Tibial artery (tissue), 4 donors: ENCODE results near the gene PEX14.
"Not testable (repeated sequence)": the region's sequence is repeated elsewhere in the genome, so short reads cannot be mapped to it uniquely, and the experiment has no call there.

Experiments
- DNase-seq, 2 donors: peaks; one replicate each; pipeline ENCODE4 v3.0.0-alpha.2; 2019
- H3K27ac ChIP-seq, 2 donors: fragments of 200-600 bp; sonication (generic) in 1 of 2; 1 replicate in 1 of 2; 2 replicates in 1 of 2; pipeline ENCODE4 v1.5.1; 2018 to 2019; ENCODE audit warnings: mild to moderate bottlenecking in 1 of 2
- H3K27me3 ChIP-seq, 2 donors: fragments of 200-600 bp; sonication (generic) in 1 of 2; one replicate each; pipeline versions ENCODE4 v1.5.1 to v1.6.0; 2016 to 2019
- H3K36me3 ChIP-seq, 3 donors: fragments of 200-600 bp; sonication (generic) in 2 of 3; one replicate each; pipeline ENCODE4 v1.5.1; 2016 to 2019; ENCODE audit warnings: mild to moderate bottlenecking in 2 of 3
- H3K4me1 ChIP-seq, 4 donors: fragments of 200-600 bp; sonication (generic) in 2 of 4; 1 replicate in 3 of 4; 2 replicates in 1 of 4; pipeline ENCODE4 v1.5.1; 2016 to 2019
- H3K4me3 ChIP-seq, 2 donors: fragments of 200-600 bp; sonication (generic) in 1 of 2; 1 replicate in 1 of 2; 2 replicates in 1 of 2; pipeline ENCODE4 v1.5.1; 2018 to 2019; ENCODE audit warnings: mild to moderate bottlenecking in 2 of 2
- H3K9me3 ChIP-seq, 3 donors: fragments of 200-600 bp; sonication (generic) in 1 of 3; one replicate each; pipeline ENCODE4 v1.5.1; 2016 to 2019
- intact Hi-C: fragments of 100-400 bp; cut with DNase I; formaldehyde crosslinking; loops from one replicate; pipeline ENCODE4 v1.15.0; 2023; ENCODE audit warnings: low total_unique reads
- TF ChIP-seq, protein P1 (sequence below), 2 experiments: fragments of 200-600 bp in 1 of 2; fragments of 450-650 bp in 1 of 2; IDR thresholded peaks; one replicate each; pipeline ENCODE4 v1.5.1; 2017 to 2019; ENCODE audit warnings: antibody characterized with exemption in 2 of 2, mild to moderate bottlenecking in 1 of 2, moderate library complexity in 1 of 2

PEX14 gene, protein sequence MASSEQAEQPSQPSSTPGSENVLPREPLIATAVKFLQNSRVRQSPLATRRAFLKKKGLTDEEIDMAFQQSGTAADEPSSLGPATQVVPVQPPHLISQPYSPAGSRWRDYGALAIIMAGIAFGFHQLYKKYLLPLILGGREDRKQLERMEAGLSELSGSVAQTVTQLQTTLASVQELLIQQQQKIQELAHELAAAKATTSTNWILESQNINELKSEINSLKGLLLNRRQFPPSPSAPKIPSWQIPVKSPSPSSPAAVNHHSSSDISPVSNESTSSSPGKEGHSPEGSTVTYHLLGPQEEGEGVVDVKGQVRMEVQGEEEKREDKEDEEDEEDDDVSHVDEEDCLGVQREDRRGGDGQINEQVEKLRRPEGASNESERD

DNA sequence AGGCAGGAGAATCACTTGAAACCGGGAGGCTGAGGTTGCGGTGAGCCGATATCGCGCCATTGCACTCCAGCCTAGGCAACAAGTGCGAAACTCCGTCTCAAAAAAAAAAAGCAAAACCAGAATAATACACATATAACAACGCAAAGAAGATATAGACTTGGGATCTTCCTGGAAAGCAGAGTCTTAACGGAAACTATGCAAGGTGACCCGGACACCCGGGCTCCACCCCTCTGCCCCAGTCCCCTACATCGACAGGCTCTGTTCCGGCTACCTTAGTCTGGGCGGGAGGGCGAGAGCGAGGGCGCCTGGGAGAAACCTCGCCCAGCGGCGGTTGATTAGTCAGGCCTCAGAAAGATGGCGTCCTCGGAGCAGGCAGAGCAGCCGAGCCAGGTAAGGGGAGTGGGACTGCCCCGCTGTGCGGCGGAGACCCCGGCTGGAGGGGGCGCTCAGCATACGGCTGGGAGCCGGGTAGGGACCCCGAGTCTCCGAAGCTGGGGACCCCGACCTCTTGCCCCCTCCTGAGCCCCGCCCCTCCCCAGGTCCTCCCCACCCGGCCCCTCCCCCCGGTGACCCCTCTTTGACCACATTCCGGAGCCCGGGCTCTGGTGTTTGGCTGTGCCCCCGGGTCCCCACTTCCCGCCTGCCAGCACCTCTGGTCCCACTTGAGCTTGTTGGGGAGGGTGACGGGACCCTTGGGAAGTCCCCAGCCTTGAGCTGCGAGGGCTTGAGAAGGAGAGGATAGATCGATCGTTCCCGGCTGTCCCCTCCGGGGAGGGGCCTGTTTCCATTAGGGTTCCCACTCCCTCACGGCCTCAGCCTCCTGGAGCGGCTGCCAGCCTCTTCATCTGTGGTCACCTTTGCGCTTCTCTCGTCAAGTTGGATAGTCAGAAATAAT, at the start of gene PEX14:
Gene PEX14, plus strand, starts transcription at position 338 of the 895 bp plus-strand sequence. Its CDS starts 17 bp downstream, at position 355.
- Histone ChIP-seq H3K9me3 (no peaks in the 10 kb centered on the region), H3K27ac (peak within 1 kb of the TSS; percentile 84 to 89), H3K4me3 (peak within 1 kb of the TSS; percentile 88 to 98), H3K27me3 (no peaks in the 10 kb centered on the region), H3K36me3 (peaks cover 0 to under 1% (median 0%) of the 10 kb centered on the region in 3 donors), H3K4me1 (peaks cover 0 to 37% (median 25%) of the 10 kb centered on the region in 4 donors)
- TF ChIP-seq, protein P1, sequence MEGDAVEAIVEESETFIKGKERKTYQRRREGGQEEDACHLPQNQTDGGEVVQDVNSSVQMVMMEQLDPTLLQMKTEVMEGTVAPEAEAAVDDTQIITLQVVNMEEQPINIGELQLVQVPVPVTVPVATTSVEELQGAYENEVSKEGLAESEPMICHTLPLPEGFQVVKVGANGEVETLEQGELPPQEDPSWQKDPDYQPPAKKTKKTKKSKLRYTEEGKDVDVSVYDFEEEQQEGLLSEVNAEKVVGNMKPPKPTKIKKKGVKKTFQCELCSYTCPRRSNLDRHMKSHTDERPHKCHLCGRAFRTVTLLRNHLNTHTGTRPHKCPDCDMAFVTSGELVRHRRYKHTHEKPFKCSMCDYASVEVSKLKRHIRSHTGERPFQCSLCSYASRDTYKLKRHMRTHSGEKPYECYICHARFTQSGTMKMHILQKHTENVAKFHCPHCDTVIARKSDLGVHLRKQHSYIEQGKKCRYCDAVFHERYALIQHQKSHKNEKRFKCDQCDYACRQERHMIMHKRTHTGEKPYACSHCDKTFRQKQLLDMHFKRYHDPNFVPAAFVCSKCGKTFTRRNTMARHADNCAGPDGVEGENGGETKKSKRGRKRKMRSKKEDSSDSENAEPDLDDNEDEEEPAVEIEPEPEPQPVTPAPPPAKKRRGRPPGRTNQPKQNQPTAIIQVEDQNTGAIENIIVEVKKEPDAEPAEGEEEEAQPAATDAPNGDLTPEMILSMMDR (IDR thresholded peaks at IDR 0.05), result no peak
- intact Hi-C loops, result no loop called here
- peak; percentile 84 to 89 for DNase-seq

DNA sequence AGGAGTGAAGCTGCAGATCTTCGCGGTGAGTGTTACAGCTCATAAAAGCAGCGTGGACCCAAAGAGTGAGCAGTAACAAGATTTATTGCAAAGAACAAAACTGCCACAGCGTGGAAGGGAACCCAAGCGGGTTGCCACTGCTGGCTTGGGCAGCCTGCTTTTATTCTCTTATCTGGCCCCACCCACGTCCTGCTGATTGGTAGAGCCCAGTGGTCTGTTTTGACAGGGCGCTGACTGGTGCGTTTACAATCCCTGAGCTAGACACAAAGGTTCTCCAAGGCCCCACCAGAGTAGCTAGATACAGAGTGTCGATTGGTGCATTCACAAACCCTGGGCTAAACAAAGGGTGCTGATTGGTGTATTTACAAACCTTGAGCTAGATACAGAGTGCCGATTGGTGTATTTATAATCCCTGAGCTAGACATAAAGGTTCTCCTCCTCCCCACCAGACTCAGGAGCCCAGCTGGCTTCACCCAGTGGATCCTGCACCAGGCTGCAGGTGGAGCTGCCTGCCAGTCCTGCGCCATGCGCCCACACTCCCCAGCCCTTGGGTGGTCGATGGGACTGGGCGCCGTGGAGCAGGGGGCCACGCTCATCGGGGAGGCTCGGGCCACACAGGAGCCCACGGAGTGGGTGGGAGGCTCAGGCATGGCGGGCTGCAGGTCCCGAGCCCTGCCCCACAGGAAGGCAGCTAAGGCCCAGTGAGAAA, 48.8 kb upstream of the PEX14 start:
- intact Hi-C loops, H3K27ac ChIP-seq: not testable (repeated sequence)

DNA sequence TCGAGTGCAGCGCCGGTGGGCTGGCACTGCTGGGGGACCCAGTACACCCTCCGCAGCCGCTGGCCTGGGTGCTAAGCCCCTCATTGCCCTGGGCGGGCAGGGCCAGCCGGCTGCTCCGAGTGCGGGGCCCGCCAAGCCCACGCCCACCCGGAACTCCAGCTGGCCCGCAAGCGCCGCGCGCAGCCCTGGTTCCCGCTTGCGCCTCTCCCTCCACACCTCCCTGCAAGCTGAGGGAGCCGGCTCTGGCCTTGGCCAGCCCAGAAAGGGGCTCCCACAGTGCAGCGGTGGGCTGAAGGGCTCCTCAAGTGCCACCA, 48.3 kb upstream of the PEX14 start:
- H3K27ac ChIP-seq, intact Hi-C loops, H3K9me3 ChIP-seq, DNase-seq, H3K27me3 ChIP-seq, H3K36me3 ChIP-seq, H3K4me3 ChIP-seq: not testable (repeated sequence)
- H3K4me1 ChIP-seq, result peaks cover 4 to 17% (median 8%) of the 10 kb centered on the region in 4 donors

More for the DNA sequence above, 48.8 kb upstream of the PEX14 start:
- not testable (repeated sequence) for H3K27me3 ChIP-seq, H3K36me3 ChIP-seq, DNase-seq, H3K4me3 ChIP-seq, H3K9me3 ChIP-seq
- peaks cover 4 to 11% (median 6%) of the 10 kb centered on the region in 4 donors for H3K4me1 ChIP-seq

DNA sequence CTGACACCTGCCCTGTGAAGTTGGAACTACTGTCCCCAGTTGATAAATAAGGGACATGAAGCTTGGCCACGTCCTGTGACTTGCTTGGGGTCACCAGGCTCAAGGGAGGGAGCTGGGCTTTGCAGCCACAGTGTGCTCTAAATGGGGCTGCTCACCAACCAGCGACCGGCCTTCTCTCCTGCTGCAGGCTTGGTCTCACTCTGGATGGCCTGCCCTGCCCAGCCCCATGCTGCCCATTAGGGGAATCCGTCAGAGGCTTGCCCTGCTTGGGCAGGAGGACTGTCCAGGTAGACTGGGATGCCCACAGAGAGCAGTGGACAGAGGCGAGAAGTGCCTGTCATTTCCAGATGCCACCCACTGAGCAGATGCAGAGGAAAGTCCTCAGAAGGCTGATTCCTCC, 45.8 kb upstream of the PEX14 start:
- Histone ChIP-seq H3K27me3 (no peaks in the 10 kb centered on the region), H3K36me3 (no peaks in the 10 kb centered on the region), H3K4me3 (no peak overlapping the region), H3K9me3 (no peaks in the 10 kb centered on the region), H3K27ac (no peak overlapping the region), H3K4me1 (peaks cover 4 to 18% (median 9%) of the 10 kb centered on the region in 4 donors)
- intact Hi-C loops, result loop anchor here (2.0 kb wide), 1 partner anchor 52 kb away; no protein-coding TSS in a partner anchor
- DNase-seq, result no peak
- TF ChIP-seq, protein P1 (IDR thresholded peaks at IDR 0.05), result no peak

DNA sequence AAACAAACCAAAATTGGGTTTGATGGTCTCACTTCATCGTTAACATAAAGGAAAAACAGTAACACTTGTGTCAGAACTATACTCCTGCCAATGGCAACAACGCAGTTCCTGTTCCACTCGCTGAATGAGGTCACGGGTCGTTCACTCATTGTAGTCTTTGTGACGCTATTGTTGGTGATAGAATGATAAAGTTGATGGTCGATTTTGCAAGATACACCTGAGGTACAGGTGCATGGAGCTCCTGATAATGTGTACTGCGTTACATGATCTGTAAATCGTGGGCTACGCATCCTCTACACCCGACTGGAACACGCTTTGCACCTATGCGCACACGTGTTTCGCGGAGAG, 44.9 kb upstream of the PEX14 start:
- peak overlapping the region; percentile 59 to 65 for H3K4me3 ChIP-seq
- TF ChIP-seq, protein P1 (IDR thresholded peaks at IDR 0.05), result no peak
- H3K27me3 ChIP-seq, result no peaks in the 10 kb centered on the region
- DNase-seq, result no peak
- H3K36me3 ChIP-seq, result no peaks in the 10 kb centered on the region
- peak overlapping the region in 1 of 2 donors; percentile 55 for H3K27ac ChIP-seq
- no peaks in the 10 kb centered on the region for H3K9me3 ChIP-seq
- intact Hi-C loops, result loop anchor here (2.0 to 5.0 kb wide), 3 partner anchors 43 to 62 kb away; partner anchors contain the start of gene DFFA
- H3K4me1 ChIP-seq, result peaks cover 4 to 18% (median 9%) of the 10 kb centered on the region in 4 donors
